Gastrocnemius medialis (tissue), 4 donors: ENCODE results near the gene ASNS.

ENCODE experiments used
- CTCF ChIP-seq, 5 experiments: fragments of 450-650 bp in 3 of 5; fragments of 200-600 bp in 2 of 5; sonication (generic) in 2 of 5; IDR thresholded peaks in 4 of 5; conservative IDR thresholded peaks in 1 of 5; 1 replicate in 4 of 5; 2 replicates in 1 of 5; pipeline ENCODE4 v1.5.1; 2016 to 2019; ENCODE audit warnings: antibody characterized with exemption in 5 of 5, mild to moderate bottlenecking in 3 of 5, moderate library complexity in 3 of 5
- POLR2A ChIP-seq, 2 donors: fragments of 450-650 bp; IDR thresholded peaks; one replicate each; pipeline ENCODE4 v1.6.1; 2017; ENCODE audit warnings: antibody characterized with exemption in 2 of 2, mild to moderate bottlenecking in 2 of 2, moderate library complexity in 2 of 2

DNA sequence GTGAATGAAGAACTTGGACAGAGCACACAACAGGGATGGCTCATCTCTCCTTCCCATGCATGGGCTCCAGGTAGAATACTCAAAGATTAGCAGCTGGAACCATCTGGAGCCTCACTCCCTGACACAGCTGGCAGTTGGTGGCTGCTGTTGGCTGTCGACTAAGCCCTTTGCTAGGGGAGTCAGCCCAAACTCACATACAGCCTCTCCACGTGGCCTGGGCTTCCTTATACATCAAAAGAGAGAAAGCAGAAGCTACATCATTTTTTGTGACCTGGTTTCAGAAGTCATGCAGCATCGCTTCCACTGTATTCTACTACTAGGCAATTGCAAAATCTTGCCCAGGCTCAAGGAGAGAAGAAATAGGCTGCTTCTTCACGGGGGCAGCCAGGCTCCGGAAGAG lies 24.4 kb downstream of the ASNS start:
- TF ChIP-seq CTCF (IDR thresholded peaks at IDR 0.05 in 4 of 5, conservative IDR thresholded peaks at IDR 0.05 in 1 of 5): no peak
- TF ChIP-seq POLR2A (IDR thresholded peaks at IDR 0.05): no peak
